D341Med (cell line): ENCODE data around the gene MZT2B.
"Not testable (repeated sequence)": the region's sequence is repeated elsewhere in the genome, so short reads cannot be mapped to it uniquely, and the experiment has no call there.

Source experiments
- DNase-seq: peaks from one replicate; pipeline ENCODE4 v3.0.0; 2012; ENCODE audit warnings: low spot score

MZT2B gene

DNA sequence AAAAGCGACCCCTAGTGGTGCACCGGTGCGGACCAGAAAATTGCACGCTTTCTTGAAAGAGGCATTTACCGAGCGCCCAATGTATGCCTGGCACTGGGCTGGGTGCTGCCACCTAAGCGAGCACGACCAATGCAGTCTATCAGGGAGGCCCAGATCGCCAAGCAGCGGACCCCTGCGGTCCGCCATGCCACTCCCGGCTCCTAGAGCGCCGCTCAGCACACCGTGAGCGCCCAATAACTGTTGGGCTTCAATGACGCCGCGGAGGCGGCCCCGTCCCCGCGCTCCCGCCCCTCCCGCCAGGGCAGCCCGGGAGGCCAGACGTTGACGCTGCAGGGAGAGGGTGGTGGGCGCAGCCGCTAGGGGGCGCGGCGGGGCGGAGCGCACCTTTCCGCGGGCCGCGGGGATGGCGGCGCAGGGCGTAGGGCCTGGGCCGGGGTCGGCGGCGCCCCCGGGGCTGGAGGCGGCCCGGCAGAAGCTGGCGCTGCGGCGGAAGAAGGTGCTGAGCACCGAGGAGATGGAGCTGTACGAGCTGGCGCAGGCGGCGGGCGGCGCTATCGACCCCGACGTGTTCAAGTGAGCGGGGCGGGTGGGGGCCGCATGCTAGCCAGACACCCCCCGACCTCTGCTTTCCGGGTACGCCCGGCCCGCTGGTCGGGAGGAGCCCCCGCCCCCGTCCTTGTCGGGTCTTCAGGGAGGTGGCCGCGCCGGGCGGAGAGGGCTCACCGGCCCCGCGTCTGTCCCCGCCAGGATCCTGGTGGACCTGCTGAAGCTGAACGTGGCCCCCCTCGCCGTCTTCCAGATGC lies at the start of gene MZT2B:
Gene MZT2B (plus strand): TSS at position 383 of the 803 bp plus-strand sequence. CDS start 21 bp downstream, at position 404.
- peak; percentile 91 for DNase-seq

DNA sequence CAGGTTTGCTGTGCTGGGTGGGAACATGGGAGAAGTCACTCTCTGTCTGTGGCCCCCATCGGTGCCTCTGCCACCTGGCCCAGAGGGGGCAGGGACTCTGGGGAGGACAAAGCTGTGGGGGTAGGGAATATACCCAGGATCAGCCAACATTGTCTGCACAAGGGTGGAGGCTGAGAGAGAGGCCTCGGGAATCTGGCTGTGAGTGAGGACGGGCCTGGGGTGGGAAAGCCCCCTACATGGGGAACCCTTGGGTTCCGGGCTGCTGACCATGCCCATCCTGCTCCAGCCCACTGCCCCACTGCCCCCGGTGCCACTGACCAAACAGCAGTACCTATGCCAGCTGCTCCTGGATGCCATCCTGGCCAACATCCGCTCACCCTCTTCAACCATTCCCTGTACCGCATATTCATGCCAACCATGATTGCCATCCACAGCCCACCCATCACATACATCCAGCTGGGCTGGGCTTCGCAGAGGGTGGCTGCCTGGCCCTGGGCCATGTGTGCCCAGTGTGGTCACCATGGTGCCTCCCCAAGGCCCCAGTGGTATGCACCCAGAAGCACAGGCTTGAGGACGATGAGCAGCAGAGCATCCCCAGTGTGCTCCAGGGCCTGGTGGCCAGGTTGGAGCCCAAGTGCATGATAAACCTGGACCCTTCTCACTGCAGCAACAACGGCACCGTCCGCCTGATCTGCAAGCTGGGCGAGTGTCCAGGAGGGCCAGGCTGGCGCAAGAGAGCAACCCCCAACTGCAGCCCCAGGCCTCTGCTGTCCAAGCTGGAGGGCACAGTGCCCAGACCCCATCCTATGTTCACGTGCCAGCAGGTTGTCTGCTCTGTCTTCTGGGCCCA lies 46.1 kb upstream of the MZT2B start:
- no peak for DNase-seq

DNA sequence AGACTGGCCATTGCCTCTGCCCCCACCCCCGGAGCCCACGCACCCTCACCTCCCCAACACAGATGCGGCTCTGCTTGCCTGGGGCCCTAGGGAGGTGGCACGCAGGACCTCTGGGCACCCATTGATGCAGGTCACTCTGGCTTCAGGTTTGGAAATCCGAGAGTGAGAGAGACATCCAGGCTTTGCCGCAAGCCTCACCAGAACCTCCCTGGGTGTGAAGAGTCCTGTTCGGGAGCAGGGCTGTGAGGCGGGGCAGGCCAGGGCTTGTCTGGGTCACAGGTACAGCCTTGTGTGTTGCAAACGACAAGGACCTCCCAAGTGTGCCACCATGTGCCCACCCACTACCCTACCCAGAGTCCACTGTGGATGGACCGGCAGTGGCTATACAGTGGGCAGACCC lies 45.5 kb upstream of the MZT2B start:
- not testable (repeated sequence) for DNase-seq

GRCh38 chr2:130137118-130137517 lies 44.9 kb upstream of the MZT2B start:
- not testable (repeated sequence) for DNase-seq

GRCh38 chr2:130138326-130138725 lies 43.7 kb upstream of the MZT2B start:
- DNase-seq, result not testable (repeated sequence)

DNA sequence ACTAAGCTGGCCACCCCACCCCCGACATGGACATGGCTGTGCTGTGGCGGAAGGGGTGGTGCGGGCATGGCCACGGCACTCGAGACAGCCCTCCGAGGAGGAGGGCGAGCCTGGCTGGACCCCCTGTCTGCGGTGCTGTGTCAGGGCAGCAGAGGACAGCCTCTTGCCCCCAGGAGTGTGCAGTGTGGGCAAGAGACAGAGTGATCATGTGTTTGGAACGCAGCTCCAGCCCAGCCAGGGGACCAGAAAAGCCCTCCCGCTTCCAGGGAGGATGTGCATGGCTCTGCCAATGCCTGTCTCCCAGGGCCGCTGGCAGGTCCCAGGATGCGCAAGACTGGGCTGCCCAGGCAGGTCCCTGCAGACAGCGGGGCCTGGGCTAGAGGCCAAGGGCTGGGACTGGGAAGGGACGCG lies 43.2 kb upstream of the MZT2B start:
- DNase-seq, result not testable (repeated sequence)

DNA sequence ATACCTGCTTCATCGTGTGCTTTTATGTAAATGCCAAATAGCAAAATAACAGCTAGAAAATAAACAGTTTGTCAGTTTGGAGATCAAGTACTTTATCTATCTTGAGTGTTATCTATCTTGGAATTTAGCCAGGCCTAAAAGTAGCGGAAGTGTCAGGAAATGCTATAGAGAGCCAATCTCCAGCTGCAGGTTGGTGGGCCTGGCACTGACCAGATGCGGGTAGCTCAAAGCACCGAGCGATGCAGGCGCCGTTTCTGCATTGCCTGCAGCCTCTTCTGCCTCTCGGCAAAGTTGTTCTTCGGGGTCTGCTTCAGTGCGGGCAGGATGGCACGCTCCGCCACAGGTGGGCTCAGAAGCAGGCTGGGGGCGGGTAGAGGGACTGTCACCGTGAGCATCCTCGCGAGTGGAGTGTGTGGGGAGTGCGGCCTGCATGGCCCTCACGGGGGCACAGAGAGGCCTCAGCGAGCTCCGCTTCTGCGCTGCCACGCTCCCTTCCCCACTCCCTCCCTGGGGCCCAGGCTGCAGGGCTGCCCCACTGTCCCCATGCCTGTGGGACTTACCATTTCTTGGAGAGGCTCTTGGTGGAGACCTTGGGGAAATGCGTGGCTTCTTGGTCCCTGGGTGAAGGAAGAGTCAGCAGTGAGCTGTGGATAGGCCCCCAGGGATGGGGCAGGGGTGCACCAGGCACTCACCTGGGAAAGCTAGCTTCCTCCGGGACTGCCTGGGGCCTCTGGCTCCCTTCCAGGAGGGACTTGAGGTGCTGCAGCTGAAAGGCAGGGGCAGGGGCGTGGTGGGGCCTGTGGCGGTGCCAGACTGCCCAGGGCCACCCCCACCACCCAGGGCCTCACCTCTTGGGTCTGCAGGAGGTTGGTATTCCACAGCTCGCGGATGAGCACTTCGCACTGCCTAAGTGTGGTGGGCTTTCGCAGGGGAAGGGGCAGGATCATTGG lies 42.5 kb upstream of the MZT2B start:
- DNase-seq, result not testable (repeated sequence)

- DNase-seq, result not testable (repeated sequence)
Observed at GRCh38 chr2:130140516-130140915, 41.5 kb upstream of the MZT2B start.

- not testable (repeated sequence) for DNase-seq
Observed at GRCh38 chr2:130141002-130141401, 41.1 kb upstream of the MZT2B start.

GRCh38 chr2:130141645-130142370 lies 40.3 kb upstream of the MZT2B start:
- DNase-seq, result not testable (repeated sequence)

GRCh38 chr2:130142396-130143265 lies 39.4 kb upstream of the MZT2B start:
- DNase-seq, result not testable (repeated sequence)

- not testable (repeated sequence) for DNase-seq
Observed at GRCh38 chr2:130143266-130144039, 38.6 kb upstream of the MZT2B start.

- not testable (repeated sequence) for DNase-seq
Observed at GRCh38 chr2:130145006-130145414, 37.1 kb upstream of the MZT2B start, which contains the start of gene CCDC74B. Gene CCDC74B (minus strand): TSS chr2:130145112. CDS start chr2:130144996, 116 bp downstream.

DNA sequence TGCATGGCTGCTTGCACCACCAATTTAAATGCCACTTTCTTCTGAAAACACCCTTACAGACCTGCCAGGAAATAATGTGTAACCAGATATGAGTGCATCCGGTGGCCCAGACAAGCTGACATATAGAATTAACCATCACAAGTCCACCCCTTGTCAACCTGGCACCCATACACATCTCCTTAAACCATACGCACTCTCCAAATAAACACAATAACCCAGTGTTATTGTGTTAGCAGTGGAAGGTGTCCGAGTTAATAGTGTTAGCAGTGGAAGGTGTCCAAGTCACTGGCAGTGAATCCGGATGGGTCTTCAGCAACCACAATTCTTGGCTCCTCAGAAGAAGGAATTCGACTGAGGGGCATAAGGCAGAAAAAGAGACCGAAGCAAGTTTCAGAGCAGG lies 33.5 kb upstream of the MZT2B start:
- not testable (repeated sequence) for DNase-seq

DNA sequence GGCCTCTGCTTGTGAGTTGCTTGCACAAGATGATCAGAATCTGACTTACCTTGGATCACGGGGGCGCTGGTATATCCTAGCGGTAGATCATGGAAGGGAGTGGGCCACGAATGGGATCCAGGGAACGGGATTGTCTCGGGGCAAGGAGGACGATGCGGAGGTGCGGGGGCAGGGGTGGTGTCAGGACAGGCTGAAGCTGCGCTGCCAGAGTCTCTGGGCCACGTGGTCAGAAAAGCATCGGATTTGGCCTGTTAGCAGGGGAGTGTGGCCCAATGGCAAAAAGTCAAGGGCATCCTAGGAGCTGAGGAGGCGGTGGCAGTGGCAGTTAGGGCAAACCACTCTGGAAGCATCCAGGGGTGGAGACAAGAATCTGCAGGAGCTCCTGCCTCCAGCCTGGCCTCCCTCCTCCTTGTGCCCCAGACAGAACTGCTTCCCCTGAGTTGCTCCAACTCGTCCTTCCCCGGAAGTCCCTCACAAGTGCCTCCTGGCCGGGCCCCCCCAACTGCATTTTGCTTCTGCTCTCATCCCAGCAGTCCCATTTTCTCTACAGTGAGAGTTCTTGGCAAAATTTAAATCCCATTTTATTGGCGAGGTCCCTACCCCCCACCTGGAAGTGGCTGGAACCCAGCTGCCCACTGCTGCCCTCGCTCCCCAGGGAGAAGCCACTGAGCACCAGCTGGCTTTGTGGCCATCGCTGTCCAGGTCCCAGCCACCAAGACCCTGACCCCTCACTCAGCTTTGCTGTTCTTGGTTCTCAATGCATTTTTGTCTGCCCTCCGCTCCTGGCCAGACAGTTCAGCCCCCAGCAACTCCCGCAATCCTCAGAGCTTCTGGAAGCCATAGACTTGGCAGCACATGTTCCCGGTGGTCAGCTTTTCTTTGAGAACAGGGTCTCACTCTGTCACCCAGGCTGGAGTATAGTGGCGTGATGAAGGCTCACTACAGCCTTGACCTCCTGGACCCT lies 31.6 kb upstream of the MZT2B start:
- no peak for DNase-seq

- DNase-seq, result not testable (repeated sequence)
Observed at GRCh38 chr2:130151145-130151512, 30.9 kb upstream of the MZT2B start.

DNA sequence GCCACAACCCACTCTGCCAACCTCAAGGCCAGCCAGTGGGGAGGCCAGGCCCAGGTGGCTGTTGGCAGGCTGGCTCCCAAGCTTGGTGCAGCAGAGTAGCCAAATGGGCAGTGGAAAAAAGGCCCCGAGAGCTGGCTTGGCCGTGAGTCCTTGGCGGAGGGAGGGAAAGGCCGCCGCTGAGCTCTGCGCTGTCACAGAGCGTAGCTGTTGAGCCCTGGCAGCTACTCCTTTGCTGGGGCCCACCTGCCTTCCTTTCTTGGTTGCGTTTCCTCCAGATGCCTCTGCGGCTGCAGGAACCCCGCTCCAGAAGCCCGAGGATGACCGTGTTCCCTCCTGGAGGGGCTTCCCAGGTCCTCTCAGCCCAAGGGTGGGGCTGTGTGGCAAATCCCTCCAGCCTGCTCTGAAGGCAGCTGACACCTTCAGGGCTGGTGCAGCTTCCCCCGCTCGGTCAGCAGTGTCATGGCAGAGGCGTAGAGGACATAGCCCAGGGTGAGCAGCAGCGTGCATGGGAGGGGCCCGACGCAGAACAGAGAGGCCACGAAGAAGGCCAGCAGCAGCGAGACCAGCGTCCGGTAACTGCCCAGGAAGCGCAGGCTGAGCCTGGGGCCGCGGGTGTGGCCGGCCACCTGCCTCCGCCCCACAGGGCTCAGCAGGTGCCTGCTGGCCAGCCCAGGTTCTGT lies 29.8 kb upstream of the MZT2B start:
- not testable (repeated sequence) for DNase-seq
